DMS53 (cell line): ENCODE data around the gene MGAT4C.

Source experiments
- DNase-seq: peaks from one replicate; lab custom pipeline; 2025; lab: John Stamatoyannopoulos, UW

The MGAT4C gene

GRCh38 chr12:86228656-86229055 is 27.5 kb downstream of the MGAT4C start:
- DNase-seq = peak; percentile 17

GRCh38 chr12:86226481-86226880 is 29.7 kb downstream of the MGAT4C start:
- peak; percentile 16 for DNase-seq

- no peak for DNase-seq
Observed at GRCh38 chr12:86216591-86216990, 39.6 kb downstream of the MGAT4C start.

DNA sequence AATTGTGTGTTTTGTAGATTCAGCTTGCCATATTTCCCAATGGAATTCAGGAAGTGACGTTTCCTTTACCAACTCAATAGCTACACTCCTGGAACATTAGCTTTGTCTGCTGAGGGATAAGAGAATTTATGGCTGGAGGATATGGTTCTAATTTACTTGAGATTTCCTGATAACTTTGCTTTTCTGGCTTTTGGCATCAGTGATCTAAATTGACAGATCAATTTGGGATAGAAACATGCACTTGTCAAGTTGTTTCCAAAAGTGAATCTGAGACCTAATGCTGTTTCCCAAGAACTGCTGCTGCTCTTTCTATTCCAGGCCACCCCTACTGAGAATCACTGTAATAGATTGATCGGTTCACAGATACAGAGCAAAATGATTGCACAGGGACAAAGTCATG is 43.2 kb downstream of the MGAT4C start:
- no peak for DNase-seq

- DNase-seq = no peak
Observed at GRCh38 chr12:86198696-86199444, 57.3 kb downstream of the MGAT4C start.

DNA sequence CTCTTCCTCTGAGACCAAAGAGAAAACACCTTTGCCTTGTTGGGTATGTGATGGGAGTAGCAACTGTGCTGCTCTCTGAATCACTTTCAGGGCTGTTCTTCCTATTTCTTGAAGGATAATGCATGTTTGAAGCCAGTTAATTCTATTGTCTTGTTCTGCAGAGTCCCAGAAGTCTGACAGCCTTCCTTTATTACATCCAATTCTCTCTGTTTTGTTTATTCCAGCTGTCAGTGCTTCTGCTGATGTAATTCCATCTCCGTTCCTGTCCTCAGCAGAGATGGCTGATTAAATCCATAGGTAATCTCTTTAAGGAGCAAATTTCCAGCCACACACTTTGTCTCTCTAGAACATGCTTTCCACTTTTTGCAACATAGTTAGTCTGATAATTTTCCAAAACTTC is 59.7 kb downstream of the MGAT4C start:
- DNase-seq = no peak

- no peak for DNase-seq
Observed at GRCh38 chr12:86194721-86195120, 61.5 kb downstream of the MGAT4C start.

DNA sequence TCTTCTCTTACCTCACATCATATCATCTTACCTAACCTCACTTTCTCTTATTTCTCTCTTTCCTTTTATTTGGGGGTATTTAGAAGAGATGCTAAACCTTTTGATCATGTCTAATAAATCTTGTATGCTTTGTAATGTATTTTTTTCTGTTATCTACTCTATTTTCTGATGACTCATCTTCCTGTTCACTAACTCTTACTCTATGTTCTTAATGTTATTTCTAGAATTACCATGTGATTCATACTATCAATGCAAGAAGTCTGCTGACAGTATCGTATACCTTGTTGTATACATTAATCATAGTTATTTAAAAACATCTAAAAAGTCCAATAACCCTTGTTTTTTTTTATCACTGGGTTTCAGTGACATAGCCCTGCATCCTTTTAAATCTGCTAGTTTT is 62.3 kb downstream of the MGAT4C start:
- DNase-seq = peak; percentile 15

- no peak for DNase-seq
Observed at GRCh38 chr12:86188226-86188625, 68.0 kb downstream of the MGAT4C start.

GRCh38 chr12:86186449-86186848 is 69.7 kb downstream of the MGAT4C start:
- DNase-seq = peak; percentile 19

DNA sequence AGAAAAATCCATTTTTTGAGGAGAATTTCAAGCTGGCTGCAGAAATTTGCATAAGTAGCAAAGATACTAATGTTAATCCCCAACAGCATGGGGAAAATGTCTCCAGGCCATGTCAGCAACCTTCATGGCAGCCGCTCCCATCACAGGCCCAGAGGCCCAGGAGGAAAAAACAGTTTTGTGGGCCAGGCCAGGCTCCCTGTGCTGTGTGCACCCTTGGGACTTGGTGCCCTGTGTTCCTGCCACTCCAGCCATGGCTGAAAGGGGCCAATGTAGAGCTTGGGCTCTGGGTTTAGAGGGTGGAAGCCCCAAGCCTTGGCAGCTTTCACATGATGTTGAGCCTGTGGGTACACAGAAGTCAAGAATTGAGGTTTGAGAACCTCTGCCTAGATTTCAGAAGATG is 76.3 kb downstream of the MGAT4C start:
- DNase-seq = no peak

DNA sequence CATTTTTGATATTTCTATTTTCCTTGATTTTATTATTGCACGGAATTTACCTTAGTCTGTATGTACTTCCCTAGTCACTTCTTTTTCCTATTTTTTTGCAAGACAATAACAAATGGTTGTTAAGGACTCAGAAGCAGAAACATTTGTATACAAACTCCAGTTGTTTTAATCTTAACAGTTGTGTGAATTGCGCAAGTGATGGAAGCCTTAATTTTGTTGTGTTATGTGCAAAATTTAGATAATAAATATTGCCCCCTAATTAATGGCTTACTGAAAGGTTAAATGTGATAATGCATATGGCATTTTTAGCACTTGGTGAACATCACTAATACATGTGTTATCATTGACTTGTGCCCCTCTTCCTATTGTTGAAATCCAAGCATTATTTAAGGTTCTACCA is 82.0 kb downstream of the MGAT4C start:
- no peak for DNase-seq

DNA sequence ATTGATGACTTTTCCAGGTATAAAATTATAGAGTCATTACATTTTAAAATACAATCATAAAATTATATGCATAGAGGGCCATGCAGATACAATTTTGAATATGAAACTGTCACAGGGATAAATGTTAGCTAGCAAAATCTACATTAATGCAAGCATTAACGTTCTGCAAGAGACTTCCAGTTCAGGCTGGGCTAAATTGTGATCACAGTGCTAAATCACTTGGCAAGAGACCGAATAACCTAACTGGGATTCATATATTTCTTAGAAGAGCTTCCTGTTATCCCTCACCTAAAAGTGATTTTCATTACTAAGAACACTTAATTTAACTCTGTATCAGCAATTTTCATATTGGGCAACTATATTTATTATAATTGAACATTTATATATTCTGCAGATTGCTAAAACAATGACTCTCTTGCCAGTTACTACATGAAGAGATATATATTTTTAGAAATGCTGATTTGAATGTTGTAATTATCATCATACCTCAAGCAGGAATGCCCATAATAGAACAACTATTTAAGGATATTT is 83.2 kb downstream of the MGAT4C start:
- no peak for DNase-seq

GRCh38 chr12:86170051-86170450 is 86.1 kb downstream of the MGAT4C start:
- DNase-seq = no peak

- DNase-seq = no peak
Observed at GRCh38 chr12:86158956-86159355, 97.2 kb downstream of the MGAT4C start.

- DNase-seq = no peak
Observed at GRCh38 chr12:86154620-86155019, 101.6 kb downstream of the MGAT4C start.

GRCh38 chr12:86148612-86149011 is 107.6 kb downstream of the MGAT4C start:
- no peak for DNase-seq

DNA sequence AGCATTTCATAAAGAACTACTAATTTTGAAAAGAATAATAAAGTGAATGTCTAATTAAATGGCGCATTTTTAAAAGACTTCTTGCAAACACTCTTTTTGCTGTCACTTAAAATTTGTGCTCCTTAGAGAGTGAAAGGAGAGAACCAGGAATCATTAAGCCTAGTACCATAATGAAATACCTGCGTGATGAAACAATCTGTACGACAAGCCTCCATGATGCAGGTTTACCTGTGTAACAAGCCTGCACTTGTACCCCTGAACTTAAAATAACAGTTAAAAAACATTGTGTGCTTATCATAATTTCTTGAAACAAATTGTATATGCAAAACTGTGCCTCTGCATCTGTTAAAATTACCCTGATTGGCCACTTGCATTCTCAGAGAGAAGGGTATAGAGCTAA is 108.1 kb downstream of the MGAT4C start:
- no peak for DNase-seq

GRCh38 chr12:86145156-86145555 is 111.0 kb downstream of the MGAT4C start:
- DNase-seq = no peak

- no peak for DNase-seq
Observed at GRCh38 chr12:86143162-86143561, 113.0 kb downstream of the MGAT4C start.

- no peak for DNase-seq
Observed at GRCh38 chr12:86139671-86140070, 116.5 kb downstream of the MGAT4C start.

- no peak for DNase-seq
Observed at GRCh38 chr12:86138770-86139169, 117.4 kb downstream of the MGAT4C start.

DNA sequence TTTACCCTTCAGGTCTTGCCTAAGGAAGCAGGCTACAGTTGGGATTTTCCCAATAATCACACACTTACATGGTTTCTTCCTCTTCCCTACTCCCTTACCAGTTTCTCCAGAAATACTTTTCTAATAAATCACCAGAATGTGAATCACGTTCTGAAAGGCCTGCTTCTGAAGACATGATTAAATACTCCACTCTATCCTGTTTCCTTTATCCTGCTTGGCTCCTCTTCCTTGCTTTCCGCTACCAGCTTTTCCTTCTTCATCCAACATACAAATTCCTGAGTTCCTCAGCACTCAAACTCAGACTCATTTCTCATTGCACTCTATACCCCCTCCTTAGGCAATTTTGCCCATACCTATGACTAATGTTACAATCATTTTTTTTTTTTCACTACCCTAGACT is 118.3 kb downstream of the MGAT4C start:
- DNase-seq = no peak

DNA sequence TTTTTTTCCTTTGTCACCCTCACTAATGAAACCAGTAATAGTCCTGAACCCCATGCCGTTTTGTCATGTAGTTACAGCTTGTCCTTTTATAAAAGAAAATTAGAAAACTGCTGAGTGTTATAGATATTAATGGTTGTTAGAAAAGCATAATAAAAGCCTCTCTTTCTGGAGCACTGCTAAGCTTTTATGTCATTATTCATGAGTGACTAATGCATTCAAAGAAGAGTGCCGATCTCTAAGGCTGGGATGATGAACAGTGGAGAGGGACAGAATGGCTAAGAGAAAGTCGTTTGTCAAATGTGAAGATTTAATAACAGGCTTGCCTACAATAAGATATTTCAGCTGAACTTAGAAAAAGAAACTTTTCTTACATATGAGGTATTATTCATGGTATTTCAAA is 121.6 kb downstream of the MGAT4C start:
- no peak for DNase-seq
